SU-DHL-6 (cell line): Measurements from ENCODE around the gene SOCS2.
"Not testable (repeated sequence)": the region's sequence is repeated elsewhere in the genome, so short reads cannot be mapped to it uniquely, and the experiment has no call there.

ENCODE experiments used
- H2AFZ ChIP-seq: fragments of 200-600 bp; sonication (generic); 2 replicates; pipeline ENCODE4 v1.6.1; 2014; ENCODE audit warnings: low read depth, mild to moderate bottlenecking, moderate library complexity, mixed read lengths, antibody characterized with exemption, low read length; ENCODE audit not compliant: severe bottlenecking
- H3F3A ChIP-seq: fragments of 200-600 bp; shearing (Covaris generic); 2 replicates; pipeline ENCODE4 v1.6.0; 2016; ENCODE audit warnings: antibody characterized with exemption, mild to moderate bottlenecking; ENCODE audit not compliant: insufficient read depth
- H3K27ac ChIP-seq: fragments of 200-600 bp; sonication (generic); 2 replicates; pipeline ENCODE4 v1.5.1; 2016; ENCODE audit warnings: low read depth, mild to moderate bottlenecking, low read length, moderate library complexity, mixed read lengths
- H3K27me3 ChIP-seq: fragments of 200-600 bp; sonication (generic), shearing (Covaris generic); 2 replicates; pipeline ENCODE4 v1.6.0; 2014; ENCODE audit warnings: mild to moderate bottlenecking, low read length
- H3K36me3 ChIP-seq: fragments of 200-600 bp; sonication (generic); 2 replicates; pipeline ENCODE4 v1.6.1; 2014; ENCODE audit warnings: mild to moderate bottlenecking, low read length, mixed read lengths
- H3K4me2 ChIP-seq: fragments of 300-600, 200-600 bp; shearing (Covaris generic), sonication (generic); 2 replicates; pipeline ENCODE4 v1.6.0; 2014; ENCODE audit warnings: low read length, low read depth, mild to moderate bottlenecking; ENCODE audit not compliant: poor library complexity, severe bottlenecking
- H3K4me3 ChIP-seq: fragments of 200-600 bp; sonication (generic); 2 replicates; pipeline ENCODE4 v1.5.1; 2014; ENCODE audit warnings: antibody characterized with exemption, low read length, mild to moderate bottlenecking, mixed read lengths; ENCODE audit not compliant: insufficient read depth, poor library complexity, severe bottlenecking
- H3K79me2 ChIP-seq: fragments of 200-600 bp; sonication (generic); 2 replicates; pipeline ENCODE4 v1.6.1; 2014; ENCODE audit warnings: mild to moderate bottlenecking, low read length, moderate library complexity; ENCODE audit not compliant: insufficient read depth
- H3K9ac ChIP-seq: fragments of 200-600 bp; sonication (generic); 2 replicates; pipeline ENCODE4 v1.7.0; 2014; ENCODE audit warnings: mild to moderate bottlenecking, low read length
- H3K9me2 ChIP-seq: fragments of 200-600 bp; sonication (generic); replicated peaks from 2 replicates; pipeline ENCODE4 v1.6.1; 2014; ENCODE audit warnings: low read length; ENCODE audit not compliant: insufficient read depth
- H3K9me3 ChIP-seq: fragments of 200-600 bp; sonication (generic); 2 replicates; pipeline ENCODE4 v1.6.1; 2014; ENCODE audit warnings: low read length, mixed read lengths; ENCODE audit not compliant: insufficient read depth
- H4K20me1 ChIP-seq: fragments of 200-600 bp; sonication (generic); 2 replicates; pipeline ENCODE4 v1.6.1; 2014; ENCODE audit warnings: low read depth, mild to moderate bottlenecking, antibody characterized with exemption, low read length, moderate library complexity, mixed read lengths
- EZH2phosphoT487 ChIP-seq: fragments of 200-600 bp; sonication (generic), shearing (Covaris generic); conservative IDR thresholded peaks from 2 replicates; pipeline ENCODE4 v1.6.1; 2018; ENCODE audit warnings: mild to moderate bottlenecking, antibody characterized with exemption, low read length, moderate library complexity, mixed read lengths
- TF ChIP-seq, protein P1 (sequence below): fragments of 200-600 bp; sonication (generic); IDR thresholded peaks from one replicate; pipeline ENCODE4 v1.5.1; 2017; ENCODE audit warnings: antibody characterized with exemption, mild to moderate bottlenecking, low read length, moderate library complexity; ENCODE audit not compliant: insufficient read depth, poor library complexity, severe bottlenecking

Gene SOCS2

GRCh38 chr12:93622485-93622884 is 50.0 kb downstream of the SOCS2 start:
- Histone ChIP-seq H4K20me1 (no peaks in the 10 kb centered on the region), H3K9me3 (no peaks in the 10 kb centered on the region), H3K9ac (no peak overlapping the region), H2AFZ (no peak overlapping the region), H3K79me2 (no peaks in the 10 kb centered on the region), H3K27ac (no peak overlapping the region), H3K9me2 (no peaks in the 10 kb centered on the region), H3K36me3 (no peaks in the 10 kb centered on the region), H3K4me3 (no peak overlapping the region), H3F3A (no peaks in the 10 kb centered on the region), H3K27me3 (no peaks in the 10 kb centered on the region), H3K4me2 (no peak overlapping the region)
- TF ChIP-seq, protein P1, sequence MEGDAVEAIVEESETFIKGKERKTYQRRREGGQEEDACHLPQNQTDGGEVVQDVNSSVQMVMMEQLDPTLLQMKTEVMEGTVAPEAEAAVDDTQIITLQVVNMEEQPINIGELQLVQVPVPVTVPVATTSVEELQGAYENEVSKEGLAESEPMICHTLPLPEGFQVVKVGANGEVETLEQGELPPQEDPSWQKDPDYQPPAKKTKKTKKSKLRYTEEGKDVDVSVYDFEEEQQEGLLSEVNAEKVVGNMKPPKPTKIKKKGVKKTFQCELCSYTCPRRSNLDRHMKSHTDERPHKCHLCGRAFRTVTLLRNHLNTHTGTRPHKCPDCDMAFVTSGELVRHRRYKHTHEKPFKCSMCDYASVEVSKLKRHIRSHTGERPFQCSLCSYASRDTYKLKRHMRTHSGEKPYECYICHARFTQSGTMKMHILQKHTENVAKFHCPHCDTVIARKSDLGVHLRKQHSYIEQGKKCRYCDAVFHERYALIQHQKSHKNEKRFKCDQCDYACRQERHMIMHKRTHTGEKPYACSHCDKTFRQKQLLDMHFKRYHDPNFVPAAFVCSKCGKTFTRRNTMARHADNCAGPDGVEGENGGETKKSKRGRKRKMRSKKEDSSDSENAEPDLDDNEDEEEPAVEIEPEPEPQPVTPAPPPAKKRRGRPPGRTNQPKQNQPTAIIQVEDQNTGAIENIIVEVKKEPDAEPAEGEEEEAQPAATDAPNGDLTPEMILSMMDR: no peak
- no peak for TF ChIP-seq EZH2phosphoT487

GRCh38 chr12:93624595-93625294 is 52.3 kb downstream of the SOCS2 start:
- Histone ChIP-seq H4K20me1 (no peaks in the 10 kb centered on the region), H3K27me3 (no peaks in the 10 kb centered on the region), H3K36me3 (no peaks in the 10 kb centered on the region), H3K9me2 (no peaks in the 10 kb centered on the region), H2AFZ (no peak overlapping the region), H3F3A (no peaks in the 10 kb centered on the region), H3K9ac (no peak overlapping the region), H3K79me2 (no peaks in the 10 kb centered on the region), H3K4me2 (no peak overlapping the region), H3K4me3 (no peak overlapping the region), H3K9me3 (no peaks in the 10 kb centered on the region), H3K27ac (no peak overlapping the region)
- TF ChIP-seq, protein P1: no peak
- TF ChIP-seq EZH2phosphoT487: no peak

DNA sequence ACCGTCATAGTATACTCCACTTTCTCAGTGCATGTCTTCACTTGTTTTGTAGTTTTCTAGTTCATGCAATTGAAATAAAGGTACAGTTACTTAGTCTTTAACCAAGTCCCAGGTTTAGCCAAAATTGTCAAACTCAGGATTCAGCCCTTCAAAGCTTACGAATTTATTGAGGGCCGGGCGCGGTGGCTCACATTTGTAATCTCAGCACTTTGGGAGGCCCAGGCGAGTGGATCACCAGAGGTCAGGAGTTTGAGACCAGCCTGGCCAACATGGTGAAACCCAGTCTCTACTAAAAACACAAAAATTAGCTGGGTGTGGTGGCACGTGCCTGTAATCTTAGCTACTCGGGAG is 52.8 kb downstream of the SOCS2 start:
- H3K27ac ChIP-seq, H2AFZ ChIP-seq, H3K4me2 ChIP-seq: not testable (repeated sequence)

GRCh38 chr12:93626160-93626559 is 53.7 kb downstream of the SOCS2 start:
- Histone ChIP-seq H4K20me1 (no peaks in the 10 kb centered on the region), H3K9me3 (no peaks in the 10 kb centered on the region), H3K4me3 (no peak overlapping the region), H3K79me2 (no peaks in the 10 kb centered on the region), H3K27me3 (no peaks in the 10 kb centered on the region), H3K4me2 (no peak overlapping the region), H2AFZ (no peak overlapping the region), H3K9ac (no peak overlapping the region), H3K9me2 (no peaks in the 10 kb centered on the region), H3K27ac (no peak overlapping the region), H3K36me3 (no peaks in the 10 kb centered on the region), H3F3A (no peaks in the 10 kb centered on the region)
- TF ChIP-seq EZH2phosphoT487: no peak
- TF ChIP-seq, protein P1: no peak

More for the DNA sequence above, 52.8 kb downstream of the SOCS2 start:
- not testable (repeated sequence) for H3K79me2 ChIP-seq, H3K27me3 ChIP-seq, H3K36me3 ChIP-seq, H4K20me1 ChIP-seq, H3K9me3 ChIP-seq, H3K9me2 ChIP-seq, H3F3A ChIP-seq, H3K4me3 ChIP-seq, H3K9ac ChIP-seq
